Measurements from ENCODE around the gene GLIPR2.
A peak's percentile ranks its signal among the peaks of the same experiment; 100 is the strongest.
"Not testable (repeated sequence)": the region's sequence is repeated elsewhere in the genome, so short reads cannot be mapped to it uniquely, and the experiment has no call there.

The GLIPR2 gene

GRCh38 chr9:36164989-36165388, 28.5 kb downstream of the GLIPR2 start:
- DNase-seq = no peak

GRCh38 chr9:36165826-36166167, 29.3 kb downstream of the GLIPR2 start:
- DNase-seq = no peak

GRCh38 chr9:36166168-36166927, 29.8 kb downstream of the GLIPR2 start:
- peak; percentile 64 for DNase-seq

GRCh38 chr9:36169166-36169565, 32.6 kb downstream of the GLIPR2 start, which contains the start of gene CCIN:
CCIN (plus strand) TSS chr9:36169388; CDS start chr9:36169503, 115 bp downstream.
- no peak for DNase-seq

- no peak for DNase-seq
Measured at GRCh38 chr9:36169708-36170107, 33.2 kb downstream of the GLIPR2 start.

GRCh38 chr9:36170531-36170930, 34.0 kb downstream of the GLIPR2 start:
- no peak for DNase-seq

GRCh38 chr9:36173861-36174260, 37.3 kb downstream of the GLIPR2 start:
- no peak for DNase-seq

GRCh38 chr9:36174271-36174670, 37.7 kb downstream of the GLIPR2 start:
- DNase-seq = no peak

GRCh38 chr9:36174731-36175130, 38.2 kb downstream of the GLIPR2 start:
- DNase-seq = no peak

GRCh38 chr9:36175209-36175608, 38.7 kb downstream of the GLIPR2 start:
- DNase-seq = not testable (repeated sequence)

GRCh38 chr9:36176496-36176895, 40.0 kb downstream of the GLIPR2 start:
- DNase-seq = not testable (repeated sequence)

- no peak for DNase-seq
Measured at GRCh38 chr9:36177571-36177970, 41.0 kb downstream of the GLIPR2 start.

- not testable (repeated sequence) for DNase-seq
Measured at GRCh38 chr9:36180243-36180642, 43.7 kb downstream of the GLIPR2 start.

GRCh38 chr9:36187414-36187813, 50.9 kb downstream of the GLIPR2 start:
- no peak for DNase-seq

GRCh38 chr9:36188212-36188611, 51.7 kb downstream of the GLIPR2 start:
- no peak for DNase-seq

- no peak for DNase-seq
Measured at GRCh38 chr9:36189976-36190375, 53.4 kb downstream of the GLIPR2 start.

- peak; percentile 98 to 99 for DNase-seq
Measured at GRCh38 chr9:36190388-36191289, 54.1 kb downstream of the GLIPR2 start, which contains the start of gene CLTA. CLTA (plus strand) TSS chr9:36190921; CDS start chr9:36191057, 136 bp downstream.

- no peak for DNase-seq
Measured at GRCh38 chr9:36191290-36191645, 54.7 kb downstream of the GLIPR2 start.

- DNase-seq = no peak
Measured at GRCh38 chr9:36191686-36192085, 55.2 kb downstream of the GLIPR2 start.

GRCh38 chr9:36192196-36192595, 55.7 kb downstream of the GLIPR2 start:
- DNase-seq = no peak

- no peak for DNase-seq
Measured at GRCh38 chr9:36193023-36193422, 56.5 kb downstream of the GLIPR2 start.

GRCh38 chr9:36194326-36195000, 57.9 kb downstream of the GLIPR2 start:
- DNase-seq = no peak

- DNase-seq = no peak
Measured at GRCh38 chr9:36204906-36205547, 68.5 kb downstream of the GLIPR2 start.
